ENCODE measurements around the gene PDXDC1.
"Not testable (repeated sequence)": the region's sequence is repeated elsewhere in the genome, so short reads cannot be mapped to it uniquely, and the experiment has no call there.

The PDXDC1 gene

GRCh38 chr16:15059324-15059723, 84.5 kb downstream of the PDXDC1 start:
- Mint-ChIP-seq H3K27ac (no peak overlapping the region), H3K9me3 (no peaks in the 10 kb centered on the region)
- TF ChIP-seq CTCF (IDR thresholded peaks at IDR 0.05; ENCODE audit: unreplicated experiment in 3 of 3) = no peak

GRCh38 chr16:15062085-15062810, 87.4 kb downstream of the PDXDC1 start:
- H3K27ac Mint-ChIP-seq; H3K27me3 Mint-ChIP-seq (ENCODE audit: low read depth); H3K4me3 Mint-ChIP-seq; H3K4me1 Mint-ChIP-seq; H3K9me3 Mint-ChIP-seq: not testable (repeated sequence)
- peaks cover 64% of the 10 kb centered on the region for H3K36me3 Mint-ChIP-seq (ENCODE audit: low read depth)

More at GRCh38 chr16:15059324-15059723, 84.5 kb downstream of the PDXDC1 start:
- Mint-ChIP-seq H3K36me3 (ENCODE audit: low read depth) (peaks cover 46% of the 10 kb centered on the region), H3K4me3 (no peak overlapping the region), H3K4me1 (peaks cover 8% of the 10 kb centered on the region), H3K27me3 (ENCODE audit: low read depth) (no peaks in the 10 kb centered on the region)

- not testable (repeated sequence) for H3K4me3 Mint-ChIP-seq; H3K27ac Mint-ChIP-seq; H3K4me1 Mint-ChIP-seq; H3K27me3 Mint-ChIP-seq (ENCODE audit: low read depth); H3K9me3 Mint-ChIP-seq
- peaks cover 47% of the 10 kb centered on the region for H3K36me3 Mint-ChIP-seq (ENCODE audit: low read depth)
These were observed 91.1 kb downstream of the PDXDC1 start for GRCh38 chr16:15065961-15066360.

GRCh38 chr16:15066690-15067089, 91.9 kb downstream of the PDXDC1 start:
- H3K27me3 Mint-ChIP-seq (ENCODE audit: low read depth); H3K9me3 Mint-ChIP-seq; H3K4me1 Mint-ChIP-seq; H3K27ac Mint-ChIP-seq; H3K4me3 Mint-ChIP-seq: not testable (repeated sequence)
- peaks cover 41% of the 10 kb centered on the region for H3K36me3 Mint-ChIP-seq (ENCODE audit: low read depth)

- H3K4me3 Mint-ChIP-seq; H3K27ac Mint-ChIP-seq; H3K9me3 Mint-ChIP-seq; H3K4me1 Mint-ChIP-seq; H3K27me3 Mint-ChIP-seq (ENCODE audit: low read depth): not testable (repeated sequence)
- peaks cover 43% of the 10 kb centered on the region for H3K36me3 Mint-ChIP-seq (ENCODE audit: low read depth)
These were observed 96.2 kb downstream of the PDXDC1 start for GRCh38 chr16:15071013-15071412.

GRCh38 chr16:15071916-15072769, 97.3 kb downstream of the PDXDC1 start:
- Mint-ChIP-seq H3K36me3 (ENCODE audit: low read depth) (peaks cover 50% of the 10 kb centered on the region), H3K27ac (peak overlapping the region in 1 of 3 experiments; percentile 75)
- TF ChIP-seq CTCF (IDR thresholded peaks at IDR 0.05; ENCODE audit: unreplicated experiment in 3 of 3) = peak; percentile 33 to 41 (median 38)
- H3K4me1 Mint-ChIP-seq; H3K4me3 Mint-ChIP-seq; H3K27me3 Mint-ChIP-seq (ENCODE audit: low read depth); H3K9me3 Mint-ChIP-seq: not testable (repeated sequence)

- Mint-ChIP-seq H3K4me1 (no peaks in the 10 kb centered on the region), H3K36me3 (ENCODE audit: low read depth) (peaks cover 58% of the 10 kb centered on the region), H3K4me3 (no peak overlapping the region), H3K27ac (no peak overlapping the region), H3K27me3 (ENCODE audit: low read depth) (no peaks in the 10 kb centered on the region), H3K9me3 (no peaks in the 10 kb centered on the region)
- no peak for TF ChIP-seq CTCF (IDR thresholded peaks at IDR 0.05; ENCODE audit: unreplicated experiment in 3 of 3)
These were observed 98.3 kb downstream of the PDXDC1 start for GRCh38 chr16:15073101-15073500.

- H3K4me3 Mint-ChIP-seq; H3K4me1 Mint-ChIP-seq; H3K27ac Mint-ChIP-seq; H3K9me3 Mint-ChIP-seq; H3K27me3 Mint-ChIP-seq (ENCODE audit: low read depth): not testable (repeated sequence)
- peaks cover 73% of the 10 kb centered on the region for H3K36me3 Mint-ChIP-seq (ENCODE audit: low read depth)
These were observed 101.3 kb downstream of the PDXDC1 start for GRCh38 chr16:15076161-15076560.

- H3K36me3 Mint-ChIP-seq (ENCODE audit: low read depth) = peaks cover 73% of the 10 kb centered on the region
- H3K9me3 Mint-ChIP-seq; H3K27ac Mint-ChIP-seq; H3K4me1 Mint-ChIP-seq; H3K27me3 Mint-ChIP-seq (ENCODE audit: low read depth); H3K4me3 Mint-ChIP-seq: not testable (repeated sequence)
These were observed 106.1 kb downstream of the PDXDC1 start for GRCh38 chr16:15080883-15081282.

- not testable (repeated sequence) for H3K27ac Mint-ChIP-seq; H3K4me1 Mint-ChIP-seq; H3K27me3 Mint-ChIP-seq (ENCODE audit: low read depth); H3K4me3 Mint-ChIP-seq; H3K9me3 Mint-ChIP-seq
- H3K36me3 Mint-ChIP-seq (ENCODE audit: low read depth) = peaks cover 64% of the 10 kb centered on the region
These were observed 108.0 kb downstream of the PDXDC1 start for GRCh38 chr16:15082788-15083187.

GRCh38 chr16:15090663-15091269, 115.9 kb downstream of the PDXDC1 start:
- not testable (repeated sequence) for H3K27ac Mint-ChIP-seq; H3K9me3 Mint-ChIP-seq; H3K27me3 Mint-ChIP-seq (ENCODE audit: low read depth)
- peaks cover 25% of the 10 kb centered on the region for H3K36me3 Mint-ChIP-seq (ENCODE audit: low read depth)
- H3K4me1 Mint-ChIP-seq = peaks cover 18% of the 10 kb centered on the region
- peak overlapping the region; percentile 15 to 63 (median 55) for H3K4me3 Mint-ChIP-seq
